Activated naive CD4-positive, alpha-beta T cell treated with anti-CD3 and anti-CD28 coated beads, Interleukin-2, amount 10 ng/mL, durations not matched to agents 7 days and 5 days (primary cell): ENCODE data around the gene PARP2.

Experiments
- CTCF ChIA-PET: fragments of 350-600 bp; sonication (Branson Sonifier 250); formaldehyde crosslinking; loops from one replicate; lab custom pipeline; 2021; ENCODE audit warnings: antibody characterized with exemption; lab: Charles Lee
- DNase-seq: peaks from one replicate; pipeline ENCODE4 v3.0.0-alpha.2; 2020
- H3K27ac Mint-ChIP-seq: one replicate; pipeline ENCODE4 v1.8.0; 2021; ENCODE audit warnings: mild to moderate bottlenecking, moderate library complexity, mixed read lengths
- H3K27me3 Mint-ChIP-seq: one replicate; pipeline ENCODE4 v1.8.0; 2021; ENCODE audit warnings: mild to moderate bottlenecking, mixed read lengths
- H3K36me3 Mint-ChIP-seq: one replicate; pipeline ENCODE4 v1.8.0; 2021; ENCODE audit warnings: mixed read lengths
- H3K4me1 Mint-ChIP-seq: one replicate; pipeline ENCODE4 v1.8.0; 2021; ENCODE audit warnings: mixed read lengths
- H3K4me3 Mint-ChIP-seq: one replicate; pipeline ENCODE4 v1.8.0; 2021; ENCODE audit warnings: mild to moderate bottlenecking, moderate library complexity, mixed read lengths
- H3K9me3 Mint-ChIP-seq: one replicate; pipeline ENCODE4 v1.8.0; 2021; ENCODE audit warnings: mixed read lengths

Gene PARP2, protein sequence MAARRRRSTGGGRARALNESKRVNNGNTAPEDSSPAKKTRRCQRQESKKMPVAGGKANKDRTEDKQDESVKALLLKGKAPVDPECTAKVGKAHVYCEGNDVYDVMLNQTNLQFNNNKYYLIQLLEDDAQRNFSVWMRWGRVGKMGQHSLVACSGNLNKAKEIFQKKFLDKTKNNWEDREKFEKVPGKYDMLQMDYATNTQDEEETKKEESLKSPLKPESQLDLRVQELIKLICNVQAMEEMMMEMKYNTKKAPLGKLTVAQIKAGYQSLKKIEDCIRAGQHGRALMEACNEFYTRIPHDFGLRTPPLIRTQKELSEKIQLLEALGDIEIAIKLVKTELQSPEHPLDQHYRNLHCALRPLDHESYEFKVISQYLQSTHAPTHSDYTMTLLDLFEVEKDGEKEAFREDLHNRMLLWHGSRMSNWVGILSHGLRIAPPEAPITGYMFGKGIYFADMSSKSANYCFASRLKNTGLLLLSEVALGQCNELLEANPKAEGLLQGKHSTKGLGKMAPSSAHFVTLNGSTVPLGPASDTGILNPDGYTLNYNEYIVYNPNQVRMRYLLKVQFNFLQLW

DNA sequence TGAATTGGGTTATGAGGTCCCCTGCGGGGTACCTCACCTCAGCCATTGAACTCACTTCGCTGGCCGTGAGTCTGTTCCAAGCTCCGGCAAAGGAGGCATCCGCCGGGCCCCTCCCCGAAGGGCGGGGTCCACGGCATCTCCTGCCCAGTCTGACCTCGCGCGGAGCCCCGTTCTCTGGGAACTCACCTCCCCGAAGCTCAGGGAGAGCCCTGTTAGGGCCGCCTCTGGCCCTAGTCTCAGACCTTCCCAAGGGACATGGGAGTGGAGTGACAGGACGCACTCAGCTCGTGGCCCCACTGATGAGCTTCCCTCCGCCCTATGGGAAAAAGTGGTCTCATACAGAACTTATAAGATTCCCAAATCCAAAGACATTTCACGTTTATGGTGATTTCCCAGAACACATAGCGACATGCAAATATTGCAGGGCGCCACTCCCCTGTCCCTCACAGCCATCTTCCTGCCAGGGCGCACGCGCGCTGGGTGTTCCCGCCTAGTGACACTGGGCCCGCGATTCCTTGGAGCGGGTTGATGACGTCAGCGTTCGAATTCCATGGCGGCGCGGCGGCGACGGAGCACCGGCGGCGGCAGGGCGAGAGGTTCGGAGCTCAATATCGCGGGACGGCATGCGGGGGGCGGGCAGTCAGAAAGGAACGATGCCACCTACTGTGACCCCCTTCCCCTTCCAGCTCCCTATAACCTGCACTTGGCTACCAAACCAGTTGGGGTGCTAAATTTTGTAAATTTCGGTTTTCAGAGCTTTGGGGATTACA is at the start of gene PARP2:
Gene PARP2 (plus strand): TSS at position 544 of the 770 bp plus-strand sequence. CDS start 7 bp downstream, at position 551.
- DNase-seq = peak; percentile 94
- Mint-ChIP-seq H3K4me1 (peaks cover 28% of the 10 kb centered on the region), H3K9me3 (no peaks in the 10 kb centered on the region), H3K27ac (peak within 1 kb of the TSS; percentile 96), H3K36me3 (peaks cover 24% of the 10 kb centered on the region), H3K4me3 (peak within 1 kb of the TSS; percentile 92), H3K27me3 (peaks cover 21% of the 10 kb centered on the region)
- CTCF ChIA-PET = interaction anchor here (0.6 to 4.5 kb wide), 9 partner anchors 10 to 513 kb away, joined by 3 to 30 read pairs (median 6); partner anchors contain the start of gene CCNB1IP1

DNA sequence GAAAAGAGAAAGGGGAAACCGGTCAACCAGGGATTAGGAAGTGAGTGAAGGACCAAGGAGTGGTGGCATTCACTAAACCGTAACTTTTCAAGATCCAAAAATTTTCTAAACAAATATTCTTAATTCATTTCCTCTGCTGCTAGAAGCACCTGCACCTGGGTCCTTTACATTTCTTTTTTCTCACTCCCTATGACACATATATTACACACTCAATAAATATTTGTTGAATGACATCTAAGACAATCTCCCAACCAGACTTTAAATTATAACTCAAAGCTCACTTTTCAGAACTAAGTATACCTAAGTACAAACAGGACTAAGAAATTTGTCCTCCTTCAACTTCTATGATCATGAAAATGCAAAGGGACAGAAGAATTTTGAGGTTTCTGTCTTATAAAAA is 48.8 kb upstream of the PARP2 start:
- H3K36me3 Mint-ChIP-seq = peaks cover 52% of the 10 kb centered on the region
- CTCF ChIA-PET = no interaction called here

DNA sequence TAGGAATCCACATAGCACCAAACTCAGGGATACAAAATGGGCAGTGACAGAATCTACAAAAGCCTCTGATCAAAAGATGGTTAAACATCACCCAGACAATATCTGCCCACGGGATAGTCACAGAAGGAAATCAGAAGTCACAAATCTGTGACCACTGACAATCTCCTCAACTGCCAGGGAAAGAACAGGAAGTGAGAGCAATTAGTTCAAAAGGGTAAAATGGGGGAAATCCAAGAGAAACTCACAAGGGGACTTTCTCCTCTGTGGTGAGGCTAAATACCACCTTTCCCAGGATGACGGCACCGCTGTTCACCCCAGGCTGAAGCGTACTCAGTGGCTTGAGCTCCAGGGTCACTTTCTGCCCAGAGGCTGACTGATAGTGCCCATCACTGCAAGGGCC is 48.4 kb upstream of the PARP2 start:
- Mint-ChIP-seq H3K27ac (no peak overlapping the region), H3K9me3 (no peaks in the 10 kb centered on the region), H3K36me3 (peaks cover 50% of the 10 kb centered on the region), H3K27me3 (no peaks in the 10 kb centered on the region), H3K4me1 (no peaks in the 10 kb centered on the region), H3K4me3 (no peak overlapping the region)
- CTCF ChIA-PET = no interaction called here
- no peak for DNase-seq

More for the DNA sequence above, 48.8 kb upstream of the PARP2 start:
- no peak overlapping the region for H3K4me3 Mint-ChIP-seq
- no peaks in the 10 kb centered on the region for H3K9me3 Mint-ChIP-seq
- H3K27ac Mint-ChIP-seq = no peak overlapping the region
- no peaks in the 10 kb centered on the region for H3K4me1 Mint-ChIP-seq
- no peak for DNase-seq
- H3K27me3 Mint-ChIP-seq = no peaks in the 10 kb centered on the region

DNA sequence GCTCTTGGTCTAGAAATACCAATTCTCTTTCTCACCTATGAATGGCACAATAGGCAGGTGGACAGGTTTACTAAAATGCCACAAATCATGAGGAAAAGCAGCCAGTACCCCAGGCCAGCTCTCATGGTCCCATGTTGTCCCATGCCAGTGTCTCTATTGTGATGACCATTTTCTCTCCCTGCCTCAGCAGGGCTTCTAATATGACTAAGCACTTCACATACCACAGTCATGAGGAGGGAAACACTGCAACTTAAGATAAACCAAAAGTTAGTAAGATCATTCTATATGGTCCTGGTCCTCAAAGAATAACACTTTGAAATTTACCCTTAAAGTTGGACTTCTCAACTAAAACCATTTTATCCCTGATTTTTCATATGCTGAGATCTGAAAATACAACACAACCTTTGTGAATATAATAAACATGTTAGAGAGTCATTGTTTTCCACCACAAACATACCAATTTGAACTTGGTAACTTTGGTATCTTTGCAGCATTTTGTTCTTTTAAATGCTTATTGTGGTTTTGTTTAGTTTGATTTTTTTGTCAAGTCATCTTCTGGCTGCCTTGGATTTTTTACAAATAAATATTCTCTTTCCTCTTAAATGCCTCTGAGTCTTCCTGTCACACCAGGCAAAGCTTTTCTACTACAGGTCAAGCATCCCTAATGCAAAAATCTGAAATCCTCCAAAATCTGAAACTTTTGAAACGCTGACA is 41.2 kb upstream of the PARP2 start:
- Mint-ChIP-seq H3K4me3 (no peak overlapping the region), H3K36me3 (peaks cover 27% of the 10 kb centered on the region), H3K27ac (no peak overlapping the region), H3K9me3 (no peaks in the 10 kb centered on the region), H3K27me3 (no peaks in the 10 kb centered on the region), H3K4me1 (peaks cover 27% of the 10 kb centered on the region)
- CTCF ChIA-PET = no interaction called here
- DNase-seq = no peak

DNA sequence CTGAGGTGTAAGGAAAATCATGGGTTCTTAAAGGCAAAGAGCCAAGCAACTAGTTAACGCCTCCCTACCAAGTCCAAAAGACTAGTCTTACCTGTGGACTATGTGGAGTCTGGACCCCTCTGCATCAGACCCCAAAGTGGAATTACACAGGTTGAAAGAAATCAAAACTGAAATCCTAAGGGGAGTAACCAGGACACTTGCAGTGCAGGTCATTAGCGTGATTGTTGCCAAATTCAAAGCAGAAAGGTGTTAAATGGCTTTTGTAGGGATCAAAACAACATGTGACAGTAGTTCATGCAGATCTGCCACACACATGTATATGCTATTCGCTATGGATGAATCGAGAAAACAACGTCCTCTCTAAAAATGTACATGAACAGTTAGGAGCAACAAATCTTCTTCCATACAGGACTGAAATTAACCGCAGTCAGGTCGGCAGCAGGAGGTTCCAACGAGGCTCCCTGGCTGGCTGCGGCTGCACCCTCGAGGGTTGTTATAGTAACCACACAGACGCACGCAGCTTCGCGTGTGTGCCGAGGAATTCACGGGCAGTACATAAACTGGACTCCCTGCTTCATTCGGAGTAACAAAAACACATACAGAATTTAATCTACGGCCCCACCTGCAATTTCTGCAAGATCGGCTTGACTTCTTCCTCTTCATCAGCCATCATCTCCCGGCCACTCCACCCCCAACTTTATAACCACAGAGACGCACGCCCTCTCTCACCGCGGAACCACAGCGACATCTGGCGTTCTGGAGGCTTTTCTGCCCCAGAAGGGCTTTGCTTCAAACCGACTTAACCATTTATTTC is 38.0 kb upstream of the PARP2 start, which contains the start of gene TTC5:
Gene TTC5 (minus strand): TSS at position 687 of the 814 bp plus-strand sequence. CDS start 14 bp downstream, at position 673.
- Mint-ChIP-seq H3K27ac (peak within 1 kb of the TSS; percentile 63), H3K27me3 (no peaks in the 10 kb centered on the region), H3K4me3 (peak within 1 kb of the TSS; percentile 76), H3K9me3 (no peaks in the 10 kb centered on the region), H3K4me1 (peaks cover 27% of the 10 kb centered on the region), H3K36me3 (peaks cover 13% of the 10 kb centered on the region)
- peak; percentile 91 for DNase-seq
- CTCF ChIA-PET = interaction anchor here (1.8 kb wide), 1 partner anchor 12 kb away, joined by 5 read pairs; no protein-coding TSS in a partner anchor

DNA sequence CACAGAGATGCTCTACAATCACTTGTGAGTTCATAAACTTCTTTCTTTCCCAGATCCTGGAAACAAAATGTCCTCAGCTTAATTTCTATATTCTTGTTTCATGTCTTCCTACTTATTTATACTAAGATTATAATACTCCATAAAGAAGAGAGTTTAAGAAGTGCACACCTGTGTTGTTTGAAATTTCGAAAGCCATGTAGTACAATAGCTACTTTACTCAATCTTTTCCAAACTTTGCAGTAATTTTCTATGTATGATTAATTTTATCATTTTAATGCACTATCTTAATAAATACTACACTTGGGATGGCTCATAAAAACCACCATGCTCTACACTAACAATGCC is 37.4 kb upstream of the PARP2 start:
- Mint-ChIP-seq H3K4me3 (peak overlapping the region; percentile 76), H3K9me3 (no peaks in the 10 kb centered on the region), H3K27me3 (no peaks in the 10 kb centered on the region), H3K27ac (no peak overlapping the region), H3K36me3 (peaks cover 8% of the 10 kb centered on the region), H3K4me1 (peaks cover 27% of the 10 kb centered on the region)
- CTCF ChIA-PET = interaction anchor here (1.8 kb wide), 1 partner anchor 13 kb away, joined by 5 read pairs; no protein-coding TSS in a partner anchor
- DNase-seq = no peak

DNA sequence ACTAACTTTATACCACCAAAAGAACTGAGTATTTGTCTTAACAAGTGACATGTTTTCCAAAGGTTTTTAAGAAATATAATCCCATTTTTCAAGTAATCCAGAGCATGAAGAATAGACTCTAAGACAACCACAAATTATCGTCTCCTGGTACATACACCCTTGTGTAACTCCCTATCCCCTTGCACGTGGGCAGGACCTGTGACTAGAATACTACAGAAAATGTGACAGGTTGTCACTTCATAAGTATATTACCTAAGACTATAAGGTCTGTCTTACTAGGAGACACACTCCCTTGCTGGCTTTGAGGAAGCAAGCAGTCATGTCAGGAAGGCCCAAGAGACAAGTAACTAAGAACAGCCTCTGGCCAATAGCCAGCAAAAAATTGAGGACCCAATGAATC is 29.4 kb upstream of the PARP2 start:
- H3K4me3 Mint-ChIP-seq = no peak overlapping the region

DNA sequence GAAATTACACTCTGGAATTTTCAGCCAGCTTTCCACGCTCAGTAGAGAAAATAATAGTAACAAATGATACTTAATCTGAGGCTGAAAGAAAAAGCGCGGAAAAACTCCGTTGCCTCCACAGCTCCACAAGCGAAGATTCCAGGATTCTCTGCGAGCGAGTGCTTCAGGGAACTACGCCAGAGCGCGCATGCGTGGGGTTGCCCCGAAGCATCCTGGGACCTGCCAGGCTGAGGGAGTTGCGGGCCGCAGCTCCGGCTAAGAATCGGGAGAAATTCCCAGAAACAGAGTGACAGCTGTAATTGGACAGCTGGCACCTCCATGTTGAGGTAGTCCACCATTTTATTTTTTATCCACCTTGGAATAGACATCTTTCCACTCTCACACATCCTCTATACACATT is 25.7 kb upstream of the PARP2 start:
- CTCF ChIA-PET = interaction anchor here (1.2 to 2.4 kb wide), 2 partner anchors 10 to 291 kb away, joined by 4 to 12 read pairs; no protein-coding TSS in a partner anchor
- H3K4me3 Mint-ChIP-seq = no peak overlapping the region
- no peak overlapping the region for H3K27ac Mint-ChIP-seq
- H3K36me3 Mint-ChIP-seq = peaks cover 25% of the 10 kb centered on the region
- no peaks in the 10 kb centered on the region for H3K4me1 Mint-ChIP-seq
- H3K27me3 Mint-ChIP-seq = no peaks in the 10 kb centered on the region
- no peaks in the 10 kb centered on the region for H3K9me3 Mint-ChIP-seq
- no peak for DNase-seq

More for the DNA sequence above, 29.4 kb upstream of the PARP2 start:
- H3K27ac Mint-ChIP-seq = no peak overlapping the region
- H3K9me3 Mint-ChIP-seq = no peaks in the 10 kb centered on the region
- H3K27me3 Mint-ChIP-seq = no peaks in the 10 kb centered on the region
- H3K36me3 Mint-ChIP-seq = peaks cover 30% of the 10 kb centered on the region
- no peak for DNase-seq
- H3K4me1 Mint-ChIP-seq = no peaks in the 10 kb centered on the region
- CTCF ChIA-PET = no interaction called here

DNA sequence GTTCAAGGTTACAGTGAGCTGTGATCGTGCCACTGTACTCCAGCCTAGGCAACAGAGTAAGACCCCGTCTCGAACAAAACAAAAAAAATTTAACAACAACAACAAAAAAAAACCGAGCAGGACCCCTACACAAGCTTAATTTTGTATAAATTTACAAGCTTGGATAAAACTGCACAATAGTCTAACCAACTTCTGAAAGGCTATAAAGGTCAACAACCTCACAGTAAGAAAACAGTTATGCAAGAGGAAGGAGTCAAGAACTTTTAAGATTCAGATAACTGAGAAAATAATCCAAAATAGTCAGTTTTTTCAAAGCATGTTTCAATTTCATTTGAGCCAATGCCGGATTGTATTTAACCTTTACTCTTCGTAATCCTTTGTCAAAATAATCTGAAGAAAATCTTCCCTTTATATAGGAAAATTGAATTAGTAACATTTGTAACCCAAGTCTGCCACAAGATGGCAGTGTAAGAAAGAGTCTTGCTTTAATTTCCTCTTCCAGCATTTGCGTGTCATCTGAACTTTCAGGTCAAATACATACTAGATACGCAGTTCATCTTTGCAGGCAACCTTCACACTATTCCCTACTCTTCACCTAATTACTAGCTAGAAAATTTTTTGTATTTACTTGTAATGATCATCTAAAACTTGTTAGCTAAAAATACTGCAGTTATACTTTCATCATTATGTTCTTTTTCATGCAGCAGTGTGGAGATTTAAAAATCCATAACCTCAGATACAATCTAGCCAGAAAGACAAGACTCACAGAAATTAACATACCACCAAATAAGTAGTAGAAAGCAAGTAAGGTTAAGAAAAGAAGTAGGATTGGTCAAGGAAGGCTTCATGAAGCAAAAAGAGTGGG is 16.2 kb upstream of the PARP2 start:
- Mint-ChIP-seq H3K4me1 (peaks cover 39% of the 10 kb centered on the region), H3K9me3 (no peaks in the 10 kb centered on the region), H3K27ac (peak overlapping the region; percentile 17), H3K36me3 (peaks cover 30% of the 10 kb centered on the region), H3K4me3 (no peak overlapping the region), H3K27me3 (no peaks in the 10 kb centered on the region)
- CTCF ChIA-PET = interaction anchor here (0.5 to 4.0 kb wide), 36 partner anchors 10 to 371 kb away, joined by 3 to 74 read pairs (median 4); partner anchors contain the start of genes APEX1, PARP2, PIP4P1 and TEP1
- DNase-seq = no peak

DNA sequence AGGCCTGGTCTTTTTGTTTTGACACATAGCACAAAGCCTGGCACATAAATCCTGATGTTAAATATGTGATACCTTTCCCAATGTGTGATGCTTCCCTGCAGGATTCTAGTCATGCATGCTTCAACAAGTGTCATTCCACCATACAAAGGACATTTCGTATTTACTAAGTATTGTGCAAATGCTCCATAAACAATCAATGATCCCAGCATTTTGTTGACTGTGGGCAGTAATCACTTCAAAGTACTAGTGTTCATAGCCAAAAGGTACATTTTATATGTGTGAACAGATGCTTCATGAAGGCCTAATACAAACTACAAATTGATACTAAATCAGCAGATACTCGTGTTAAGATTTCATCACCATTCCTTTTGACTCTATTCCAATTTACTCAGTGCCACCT is 14.7 kb upstream of the PARP2 start:
- no peak for DNase-seq
- Mint-ChIP-seq H3K4me3 (no peak overlapping the region), H3K4me1 (peaks cover 51% of the 10 kb centered on the region), H3K27ac (no peak overlapping the region), H3K9me3 (no peaks in the 10 kb centered on the region), H3K27me3 (no peaks in the 10 kb centered on the region), H3K36me3 (peaks cover 22% of the 10 kb centered on the region)
- CTCF ChIA-PET = interaction anchor here (0.7 to 4.0 kb wide), 13 partner anchors 9 to 362 kb away, joined by 3 to 74 read pairs (median 5); partner anchors contain the start of gene PARP2

DNA sequence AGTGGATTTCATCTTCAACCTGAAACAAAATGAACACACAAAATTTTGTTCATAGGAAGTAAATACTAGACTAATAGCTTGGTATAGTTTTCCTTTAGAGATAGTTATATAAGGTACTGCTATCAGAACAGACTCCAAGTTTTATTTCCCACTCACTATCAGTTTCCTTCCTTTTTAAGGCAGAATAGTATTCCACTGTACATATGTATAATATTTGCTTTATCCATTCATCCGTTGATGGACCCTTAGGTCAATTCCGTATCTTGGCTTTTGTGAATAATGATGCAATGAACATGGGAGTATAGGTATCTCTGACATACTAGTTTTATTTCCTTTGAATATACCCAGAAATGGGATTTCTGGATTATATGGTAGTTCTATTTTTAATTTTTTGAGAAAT is 14.1 kb upstream of the PARP2 start:
- H3K27ac Mint-ChIP-seq = no peak overlapping the region
- no peak for DNase-seq
- CTCF ChIA-PET = interaction anchor here (0.7 to 4.0 kb wide), 10 partner anchors 13 to 362 kb away, joined by 3 to 30 read pairs (median 4); partner anchors contain the start of gene PARP2
- no peak overlapping the region for H3K4me3 Mint-ChIP-seq
- peaks cover 52% of the 10 kb centered on the region for H3K4me1 Mint-ChIP-seq
- no peaks in the 10 kb centered on the region for H3K27me3 Mint-ChIP-seq
- H3K36me3 Mint-ChIP-seq = peaks cover 18% of the 10 kb centered on the region
- no peaks in the 10 kb centered on the region for H3K9me3 Mint-ChIP-seq

DNA sequence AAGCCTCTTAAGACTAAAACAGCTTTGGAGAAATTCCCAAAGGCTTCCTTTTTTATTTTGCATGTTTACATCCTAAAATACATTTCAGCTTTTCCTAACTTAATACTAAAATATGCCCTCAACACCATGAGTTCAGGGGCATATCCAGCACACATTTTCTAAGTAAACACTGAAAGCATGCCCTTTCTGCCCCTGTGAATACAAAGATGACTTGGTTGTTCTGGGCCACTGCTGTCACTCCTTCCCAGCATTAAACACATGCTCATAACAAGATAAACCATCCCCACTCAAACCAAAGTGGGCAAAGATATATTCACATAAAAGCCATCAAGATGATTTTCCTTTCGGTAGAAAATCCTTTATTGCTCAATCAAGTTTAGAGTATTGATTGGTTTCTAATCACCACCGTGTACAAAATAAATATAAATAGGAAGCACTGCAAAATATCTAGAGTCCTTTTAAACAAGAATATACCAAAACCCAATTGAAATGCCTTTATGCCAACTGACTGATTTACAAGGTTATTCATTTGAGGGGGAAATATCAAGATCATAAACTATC is 12.3 kb upstream of the PARP2 start:
- no peak for DNase-seq
- Mint-ChIP-seq H3K27me3 (no peaks in the 10 kb centered on the region), H3K4me1 (peaks cover 64% of the 10 kb centered on the region), H3K9me3 (no peaks in the 10 kb centered on the region), H3K36me3 (peaks cover 13% of the 10 kb centered on the region), H3K4me3 (no peak overlapping the region), H3K27ac (no peak overlapping the region)
- CTCF ChIA-PET = interaction anchor here (0.9 to 1.4 kb wide), 3 partner anchors 276 to 279 kb away, joined by 3 read pairs; no protein-coding TSS in a partner anchor
